ENCODE measurements around the gene SH3BP5.

Gene SH3BP5

DNA sequence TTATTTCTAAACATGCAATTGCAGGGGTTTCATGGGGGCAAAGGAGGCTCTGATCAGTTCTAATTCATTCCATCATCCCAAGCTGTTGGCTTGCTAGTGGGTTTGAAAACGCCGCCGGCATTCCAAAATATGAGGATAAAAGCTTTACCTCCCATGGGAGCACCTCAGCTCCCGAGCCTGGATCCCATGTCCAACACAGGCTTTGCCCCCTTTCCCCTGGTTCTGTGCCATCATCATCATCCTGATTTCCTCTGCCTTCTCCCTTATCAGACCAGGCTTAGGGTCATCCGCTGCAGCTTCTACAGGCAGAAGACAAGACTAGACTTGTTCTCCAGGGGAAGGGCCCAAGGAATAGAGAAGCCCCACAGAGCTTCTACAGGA is 25.4 kb downstream of the SH3BP5 start:
- H3K4me1 ChIP-seq (ENCODE audit: low read length), result peaks cover 23% of the 10 kb centered on the region
- no peak overlapping the region for H2AFZ ChIP-seq (ENCODE audit: low read depth, low read length)
- no peak overlapping the region for H3K9ac ChIP-seq (ENCODE audit: low read length)
- H3K27ac ChIP-seq (ENCODE audit: low read length), result no peak overlapping the region
- H3K4me3 ChIP-seq (ENCODE audit: low read length), result no peak overlapping the region
- no peak overlapping the region for H3K4me2 ChIP-seq (ENCODE audit: low read length)
- no peak for TF ChIP-seq EZH2phosphoT487 (IDR thresholded peaks at IDR 0.05; ENCODE audit: low read depth)
- TF ChIP-seq, protein P1, sequence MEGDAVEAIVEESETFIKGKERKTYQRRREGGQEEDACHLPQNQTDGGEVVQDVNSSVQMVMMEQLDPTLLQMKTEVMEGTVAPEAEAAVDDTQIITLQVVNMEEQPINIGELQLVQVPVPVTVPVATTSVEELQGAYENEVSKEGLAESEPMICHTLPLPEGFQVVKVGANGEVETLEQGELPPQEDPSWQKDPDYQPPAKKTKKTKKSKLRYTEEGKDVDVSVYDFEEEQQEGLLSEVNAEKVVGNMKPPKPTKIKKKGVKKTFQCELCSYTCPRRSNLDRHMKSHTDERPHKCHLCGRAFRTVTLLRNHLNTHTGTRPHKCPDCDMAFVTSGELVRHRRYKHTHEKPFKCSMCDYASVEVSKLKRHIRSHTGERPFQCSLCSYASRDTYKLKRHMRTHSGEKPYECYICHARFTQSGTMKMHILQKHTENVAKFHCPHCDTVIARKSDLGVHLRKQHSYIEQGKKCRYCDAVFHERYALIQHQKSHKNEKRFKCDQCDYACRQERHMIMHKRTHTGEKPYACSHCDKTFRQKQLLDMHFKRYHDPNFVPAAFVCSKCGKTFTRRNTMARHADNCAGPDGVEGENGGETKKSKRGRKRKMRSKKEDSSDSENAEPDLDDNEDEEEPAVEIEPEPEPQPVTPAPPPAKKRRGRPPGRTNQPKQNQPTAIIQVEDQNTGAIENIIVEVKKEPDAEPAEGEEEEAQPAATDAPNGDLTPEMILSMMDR (IDR thresholded peaks at IDR 0.05; ENCODE audit: low read depth, low read length), result no peak
- H3K27me3 ChIP-seq (ENCODE audit: low read depth, low read length), result no peaks in the 10 kb centered on the region
- peaks cover 80% of the 10 kb centered on the region for H4K20me1 ChIP-seq (ENCODE audit: insufficient read depth, low read length)
- peaks cover 72% of the 10 kb centered on the region for H3K79me2 ChIP-seq (ENCODE audit: low read length)
- H3K9me3 ChIP-seq (ENCODE audit: insufficient read depth, low read length), result no peaks in the 10 kb centered on the region
- H3K36me3 ChIP-seq (replicated peaks; ENCODE audit: low read depth, low read length), result peaks cover 65% of the 10 kb centered on the region

DNA sequence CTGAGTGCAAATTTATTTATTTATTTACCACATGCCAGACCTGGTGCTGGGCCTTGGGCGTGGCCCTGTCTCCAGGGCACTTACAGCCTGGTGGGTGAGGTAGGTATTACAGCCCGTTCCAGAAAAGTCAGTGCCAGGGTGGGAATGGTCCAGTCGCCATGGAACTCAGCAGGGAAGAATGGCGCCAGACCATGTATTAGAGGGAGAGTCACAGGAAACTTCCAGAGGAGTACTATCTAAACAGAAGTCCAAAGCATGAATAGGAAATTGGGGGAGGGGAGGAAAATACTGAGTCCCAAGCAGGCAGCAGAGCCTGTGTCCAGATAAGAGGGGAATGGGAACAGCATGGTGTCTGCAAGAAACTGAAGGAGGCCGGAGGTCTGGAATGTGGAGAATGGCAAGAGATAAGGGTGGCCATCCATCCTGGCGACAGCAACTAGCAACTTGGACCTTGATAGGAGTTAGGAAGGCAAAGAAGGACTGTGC is 27.0 kb downstream of the SH3BP5 start:
- Histone ChIP-seq H2AFZ (ENCODE audit: low read depth, low read length) (no peak overlapping the region), H3K36me3 (replicated peaks; ENCODE audit: low read depth, low read length) (peaks cover 68% of the 10 kb centered on the region), H3K9ac (ENCODE audit: low read length) (no peak overlapping the region), H3K4me2 (ENCODE audit: low read length) (no peak overlapping the region), H3K9me3 (ENCODE audit: insufficient read depth, low read length) (no peaks in the 10 kb centered on the region), H3K27ac (ENCODE audit: low read length) (no peak overlapping the region), H4K20me1 (ENCODE audit: insufficient read depth, low read length) (peaks cover 83% of the 10 kb centered on the region), H3K4me1 (ENCODE audit: low read length) (peaks cover 7% of the 10 kb centered on the region), H3K4me3 (ENCODE audit: low read length) (no peak overlapping the region), H3K79me2 (ENCODE audit: low read length) (peaks cover 64% of the 10 kb centered on the region), H3K27me3 (ENCODE audit: low read depth, low read length) (no peaks in the 10 kb centered on the region)
- no peak for TF ChIP-seq EZH2phosphoT487 (IDR thresholded peaks at IDR 0.05; ENCODE audit: low read depth)
- TF ChIP-seq, protein P1 (IDR thresholded peaks at IDR 0.05; ENCODE audit: low read depth, low read length), result peak; percentile 26

DNA sequence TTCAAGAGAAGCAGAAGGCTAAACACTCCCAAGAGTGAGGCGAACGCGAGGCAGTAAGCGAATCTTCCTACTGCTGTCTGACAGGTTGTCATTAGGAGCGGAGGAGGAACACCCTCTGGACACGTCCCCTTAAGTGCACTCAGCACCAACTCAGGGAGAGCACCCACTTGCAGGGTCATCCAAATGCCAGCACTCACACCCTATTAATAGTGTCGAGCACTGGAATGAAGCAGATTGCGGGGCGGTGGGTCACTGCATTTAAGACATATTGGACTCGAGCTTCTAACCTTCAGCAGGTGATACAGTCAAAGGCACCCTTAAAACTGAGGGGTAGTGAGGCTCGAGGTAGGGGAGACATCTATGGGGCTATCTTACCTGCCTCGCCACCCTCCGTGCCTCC is 28.7 kb downstream of the SH3BP5 start:
- Histone ChIP-seq H3K79me2 (ENCODE audit: low read length) (peaks cover 60% of the 10 kb centered on the region), H3K4me2 (ENCODE audit: low read length) (no peak overlapping the region), H3K4me3 (ENCODE audit: low read length) (no peak overlapping the region), H3K27me3 (ENCODE audit: low read depth, low read length) (no peaks in the 10 kb centered on the region), H2AFZ (ENCODE audit: low read depth, low read length) (no peak overlapping the region), H3K36me3 (replicated peaks; ENCODE audit: low read depth, low read length) (peaks cover 64% of the 10 kb centered on the region), H3K9me3 (ENCODE audit: insufficient read depth, low read length) (no peaks in the 10 kb centered on the region), H4K20me1 (ENCODE audit: insufficient read depth, low read length) (peaks cover 81% of the 10 kb centered on the region), H3K9ac (ENCODE audit: low read length) (no peak overlapping the region), H3K27ac (ENCODE audit: low read length) (no peak overlapping the region), H3K4me1 (ENCODE audit: low read length) (peaks cover 3% of the 10 kb centered on the region; the same call in 1 of the 2 replicates)
- TF ChIP-seq, protein P1 (IDR thresholded peaks at IDR 0.05; ENCODE audit: low read depth, low read length), result no peak
- no peak for TF ChIP-seq EZH2phosphoT487 (IDR thresholded peaks at IDR 0.05; ENCODE audit: low read depth)

DNA sequence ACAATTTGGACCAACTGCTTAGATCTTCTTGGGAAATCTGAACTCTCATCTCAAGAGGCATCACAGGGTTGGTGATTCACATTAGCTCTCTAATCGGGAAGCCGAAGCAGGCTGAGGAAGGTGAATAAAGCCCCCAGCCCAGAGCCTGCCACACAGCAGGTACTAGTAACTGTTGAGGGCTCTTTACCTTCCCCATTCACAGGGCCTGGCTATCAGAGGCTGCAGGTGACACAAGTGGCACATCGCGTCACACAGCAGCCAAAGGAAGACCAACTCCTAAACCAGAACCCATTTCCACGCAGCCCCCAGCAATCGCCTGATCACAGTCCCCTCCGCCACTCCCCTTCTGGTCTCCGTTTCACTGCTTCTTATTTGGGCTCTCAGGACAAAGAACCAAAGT is 29.2 kb downstream of the SH3BP5 start:
- Histone ChIP-seq H4K20me1 (ENCODE audit: insufficient read depth, low read length) (peaks cover 81% of the 10 kb centered on the region), H3K9me3 (ENCODE audit: insufficient read depth, low read length) (no peaks in the 10 kb centered on the region), H3K27ac (ENCODE audit: low read length) (no peak overlapping the region), H3K4me2 (ENCODE audit: low read length) (no peak overlapping the region), H3K79me2 (ENCODE audit: low read length) (peaks cover 60% of the 10 kb centered on the region), H3K27me3 (ENCODE audit: low read depth, low read length) (no peaks in the 10 kb centered on the region), H3K4me3 (ENCODE audit: low read length) (no peak overlapping the region), H3K36me3 (replicated peaks; ENCODE audit: low read depth, low read length) (peaks cover 70% of the 10 kb centered on the region), H2AFZ (ENCODE audit: low read depth, low read length) (no peak overlapping the region), H3K9ac (ENCODE audit: low read length) (no peak overlapping the region), H3K4me1 (ENCODE audit: low read length) (peaks cover 5% of the 10 kb centered on the region; the same call in 1 of the 2 replicates)
- TF ChIP-seq, protein P1 (IDR thresholded peaks at IDR 0.05; ENCODE audit: low read depth, low read length), result no peak
- no peak for TF ChIP-seq EZH2phosphoT487 (IDR thresholded peaks at IDR 0.05; ENCODE audit: low read depth)
